HG03457 (cell line): Measurements from ENCODE around the gene ZBTB12.

Experiments
- ATAC-seq: cut with Tn5 transposase; IDR thresholded peaks from one replicate; pipeline ENCODE4 v1.9.1; 2021; ENCODE audit warnings: moderate number of reproducible peaks; ENCODE audit not compliant: unreplicated experiment

Gene ZBTB12

DNA sequence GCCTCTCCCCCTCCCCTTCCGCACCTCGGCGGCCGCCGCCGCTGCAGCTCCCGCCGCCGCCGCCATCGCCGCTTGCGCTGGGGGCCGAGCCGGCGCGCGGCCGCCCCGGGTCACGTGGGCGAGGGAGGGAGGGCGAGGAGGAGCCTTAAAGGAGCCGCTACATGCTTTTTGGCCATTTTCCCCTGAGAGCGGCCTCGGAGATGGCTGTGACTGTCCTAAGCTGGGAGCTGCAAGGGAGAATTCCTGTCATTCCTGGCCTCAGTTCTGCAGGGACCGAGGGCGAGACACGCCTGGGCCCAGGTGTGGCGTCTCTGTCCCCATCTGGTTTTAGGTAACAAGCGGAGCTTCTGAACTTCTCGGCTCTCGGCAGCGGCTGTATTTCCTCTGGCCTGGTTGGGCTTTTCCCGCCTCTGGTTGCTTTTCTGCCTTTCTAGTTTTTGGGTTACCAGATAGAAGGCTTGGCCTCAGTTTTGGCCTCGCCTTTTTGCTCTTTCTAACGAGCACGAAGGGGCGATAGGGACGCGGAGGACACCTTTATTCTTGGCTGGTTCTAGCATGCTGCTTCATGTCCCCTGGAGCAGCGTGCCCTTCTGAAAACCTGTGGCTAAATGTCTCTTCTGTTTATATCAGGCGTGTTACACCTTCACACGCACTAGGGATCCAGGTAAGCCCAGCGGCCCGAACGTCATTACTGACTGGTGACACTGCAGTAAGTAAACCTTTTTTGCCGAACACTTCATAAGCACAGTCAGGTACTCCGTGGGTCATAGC lies 4.1 kb downstream of the ZBTB12 start, which contains the start of gene EHMT2:
Gene EHMT2 (minus strand): TSS at position 87 of the 771 bp plus-strand sequence. CDS start 21 bp downstream, at position 66.
- no peak for ATAC-seq

DNA sequence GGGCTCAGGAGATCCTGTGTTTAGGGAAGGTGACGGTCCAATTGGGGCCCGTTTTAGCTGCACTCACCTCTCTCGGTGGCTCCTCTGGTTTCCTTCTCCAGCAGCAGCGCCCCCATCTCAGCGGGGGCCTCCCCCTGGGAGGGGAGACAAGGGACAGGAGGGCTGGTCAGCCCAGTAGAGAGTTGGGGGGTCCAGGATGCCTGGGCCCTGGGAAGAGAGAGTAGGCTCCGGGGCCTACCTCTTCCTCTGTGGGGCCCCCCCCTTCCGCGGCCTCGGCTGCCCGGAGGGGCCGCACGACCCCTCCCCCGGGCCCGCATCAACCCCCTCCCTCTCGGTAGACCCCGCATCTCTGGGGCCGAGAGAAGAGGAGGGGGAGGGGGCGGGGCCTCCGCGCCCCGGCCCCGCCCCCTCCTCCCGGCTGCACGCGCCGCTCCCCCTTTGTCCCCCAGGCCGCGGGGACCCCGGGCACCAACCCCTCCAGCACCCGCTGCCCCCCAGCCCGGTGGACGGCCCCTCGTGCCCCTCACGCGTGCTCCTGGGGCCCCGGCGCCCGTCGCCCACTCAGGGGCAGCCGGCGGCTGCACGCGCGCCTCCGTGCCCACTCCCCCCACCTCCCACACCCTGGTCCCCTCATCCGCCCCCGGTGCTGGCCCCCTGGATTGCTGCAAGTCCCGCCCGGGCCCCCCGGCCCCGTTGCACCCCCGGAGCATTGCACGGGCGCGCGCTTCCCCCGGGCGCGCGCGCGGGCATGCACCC lies 4.9 kb downstream of the ZBTB12 start:
- no peak for ATAC-seq

DNA sequence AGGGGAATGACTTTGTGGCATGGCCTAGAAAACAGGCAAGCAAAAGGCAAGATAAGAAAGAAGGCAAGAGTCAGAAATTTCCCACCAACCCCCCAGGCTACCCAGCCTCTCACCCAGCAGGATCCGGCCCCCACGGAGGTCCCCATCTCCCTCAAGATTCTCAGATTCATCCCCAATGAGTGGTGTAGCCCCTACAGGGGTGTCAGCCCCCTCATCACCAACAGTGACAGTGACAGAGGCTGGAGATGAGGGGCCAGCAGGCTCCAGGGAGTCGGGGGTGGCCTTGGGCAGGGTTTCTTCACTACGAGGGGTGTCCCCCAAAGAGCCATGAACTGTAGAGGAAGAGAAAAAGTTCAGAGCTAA lies 5.4 kb downstream of the ZBTB12 start:
- no peak for ATAC-seq

DNA sequence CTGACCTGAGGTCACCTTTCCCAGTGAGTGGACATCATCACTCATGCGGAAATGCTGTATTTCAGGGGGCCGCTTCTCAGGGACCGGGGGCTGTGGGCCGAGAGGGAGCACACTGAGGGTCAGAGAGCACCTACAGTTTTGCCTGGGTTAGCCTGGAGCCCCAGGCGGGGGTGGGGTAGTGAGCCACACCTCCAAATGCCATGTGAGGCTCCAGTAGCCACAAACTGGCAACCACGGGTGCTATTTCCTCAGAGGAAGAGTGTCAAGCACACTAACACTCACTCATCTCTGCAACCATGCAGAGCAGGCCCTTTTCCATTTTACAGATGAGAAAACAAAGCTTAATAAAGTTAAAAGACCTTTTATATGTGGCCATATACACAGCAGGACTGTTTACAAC lies 9.1 kb downstream of the ZBTB12 start:
- no peak for ATAC-seq

DNA sequence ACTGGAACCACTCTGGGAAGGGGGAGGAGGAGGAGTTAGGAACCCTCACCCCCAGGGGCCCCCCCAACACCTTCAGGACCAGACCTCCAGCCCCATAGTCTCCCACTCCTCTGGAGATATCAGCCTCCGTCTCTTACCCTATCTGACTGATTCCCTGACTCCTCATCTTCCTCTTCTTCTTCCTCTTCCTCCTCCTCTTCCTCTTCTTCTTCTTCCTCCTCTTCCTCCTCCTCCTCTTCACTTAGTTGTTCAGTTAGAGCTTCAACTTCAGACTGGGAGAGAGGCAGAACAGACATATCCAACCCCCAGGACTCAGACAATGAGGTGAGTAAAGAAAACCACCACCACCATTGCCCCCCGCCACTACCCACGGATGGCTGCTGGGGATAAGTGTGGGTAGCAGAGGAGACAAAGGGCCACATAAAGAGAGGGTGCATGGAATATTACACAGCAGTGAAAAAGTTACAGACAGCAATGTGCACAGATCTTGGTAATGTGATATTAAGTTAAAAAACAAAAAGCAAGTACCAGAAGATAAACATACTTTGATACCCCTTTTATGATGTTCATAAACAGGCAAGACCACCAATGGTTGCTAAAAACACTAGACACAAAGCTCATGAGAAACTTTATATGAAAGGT lies 12.4 kb downstream of the ZBTB12 start:
- ATAC-seq, result no peak

DNA sequence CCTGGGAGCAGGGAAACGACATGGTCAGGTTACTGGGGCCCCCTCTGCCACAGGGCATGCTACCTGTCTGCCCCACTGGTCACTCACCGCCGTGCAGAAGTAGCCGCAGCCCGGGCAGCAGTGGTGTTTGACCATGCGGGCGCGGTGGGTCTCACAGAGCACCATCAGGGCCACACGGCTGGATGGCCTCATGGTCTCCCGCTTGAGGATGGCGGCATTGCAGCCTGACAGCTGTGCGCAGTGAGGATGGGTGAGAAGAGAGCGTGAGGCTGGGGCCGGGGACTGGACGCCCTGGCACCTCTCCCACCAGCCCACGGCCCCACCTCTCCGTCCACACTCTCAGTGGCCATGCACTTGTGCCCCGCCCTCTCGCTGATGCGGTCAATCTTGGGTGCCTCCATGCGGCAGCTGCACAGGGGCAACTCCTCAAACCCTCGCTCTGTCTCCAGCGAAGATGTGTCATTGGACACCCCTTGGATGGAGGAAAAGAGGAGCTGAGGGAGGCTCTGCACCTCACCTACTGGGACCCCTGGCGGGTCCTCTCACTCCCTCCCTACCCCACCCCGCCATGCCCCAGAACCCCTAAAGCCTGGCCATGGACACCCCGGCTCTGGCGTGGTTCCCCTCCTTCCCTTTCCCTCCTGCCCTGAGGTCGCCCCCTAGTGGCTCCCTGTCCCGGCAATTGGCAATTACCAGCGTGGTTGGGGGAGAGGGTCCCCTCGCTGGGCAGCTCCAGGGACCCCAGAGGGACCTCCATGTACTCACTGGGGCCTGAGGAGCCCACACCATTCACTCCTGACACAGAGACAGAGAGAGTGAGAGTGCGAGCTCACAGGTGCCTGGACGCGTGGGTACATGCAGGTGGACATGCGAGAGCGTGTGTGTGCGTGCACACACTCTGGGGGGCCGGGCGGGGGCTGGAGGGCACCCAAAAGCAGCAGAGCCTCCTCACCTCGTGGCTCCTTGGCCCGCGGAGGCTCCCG lies 13.3 kb downstream of the ZBTB12 start:
- no peak for ATAC-seq

DNA sequence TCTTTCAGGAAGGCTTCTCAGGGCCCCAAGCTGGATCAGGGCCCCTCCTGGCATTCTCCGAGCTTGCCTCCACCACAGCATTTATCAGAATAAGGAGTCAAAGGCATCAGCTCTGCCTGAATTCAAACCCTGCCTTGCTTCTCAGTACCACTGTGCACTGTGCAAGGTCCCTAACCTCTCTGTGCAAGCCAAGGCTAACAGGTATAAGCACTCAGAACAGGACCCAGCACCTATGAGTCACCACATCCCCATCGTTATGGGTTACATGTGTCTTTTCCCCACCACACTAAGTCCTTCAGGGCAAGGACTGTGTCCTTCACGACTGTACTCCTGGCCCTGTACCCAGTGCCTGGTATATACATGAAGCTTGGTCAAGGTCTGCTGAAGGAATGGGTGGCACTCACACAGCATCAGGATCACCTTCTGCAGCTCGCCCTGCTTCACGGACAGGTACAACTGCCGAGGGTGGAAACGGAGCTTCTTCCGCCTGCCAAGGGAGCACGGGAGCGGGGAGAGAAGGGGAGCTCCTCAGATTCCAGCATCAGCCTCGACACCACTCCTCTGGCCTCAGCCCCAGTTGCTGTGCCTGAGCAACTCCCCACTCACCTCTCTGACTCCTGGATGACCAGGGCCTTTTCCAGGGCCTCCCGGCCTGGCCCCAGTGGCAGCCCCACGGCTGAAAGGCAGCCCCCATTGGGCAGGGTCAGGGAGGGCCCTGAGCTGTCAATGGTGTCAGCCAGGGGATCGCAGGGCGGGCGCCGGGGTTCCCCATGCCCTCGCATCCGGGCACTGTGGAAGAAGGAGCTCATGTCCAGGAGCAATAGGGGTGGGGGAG lies 14.5 kb downstream of the ZBTB12 start:
- no peak for ATAC-seq

DNA sequence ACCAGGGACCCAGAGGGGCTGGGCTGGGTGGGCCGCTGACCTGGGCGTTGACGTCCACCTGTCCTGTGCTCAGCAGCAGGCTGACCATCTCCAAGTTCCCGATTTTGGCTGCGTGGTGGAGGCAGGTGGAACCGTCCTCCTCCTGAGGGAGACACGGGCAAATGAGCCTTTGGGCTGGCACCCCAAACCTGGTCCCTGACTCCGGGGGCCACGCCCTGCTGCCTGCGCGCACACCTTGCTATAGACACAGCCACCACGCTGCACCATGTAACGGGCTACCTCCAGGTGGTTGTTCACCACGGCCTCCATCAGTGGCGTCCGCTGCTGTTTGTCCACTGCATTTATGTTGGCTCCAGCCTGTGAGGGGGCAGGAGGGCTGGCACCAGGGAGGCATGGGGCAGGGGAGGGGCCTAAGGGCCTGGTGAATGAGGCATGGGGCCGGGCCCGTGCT lies 15.3 kb downstream of the ZBTB12 start:
- no peak for ATAC-seq

DNA sequence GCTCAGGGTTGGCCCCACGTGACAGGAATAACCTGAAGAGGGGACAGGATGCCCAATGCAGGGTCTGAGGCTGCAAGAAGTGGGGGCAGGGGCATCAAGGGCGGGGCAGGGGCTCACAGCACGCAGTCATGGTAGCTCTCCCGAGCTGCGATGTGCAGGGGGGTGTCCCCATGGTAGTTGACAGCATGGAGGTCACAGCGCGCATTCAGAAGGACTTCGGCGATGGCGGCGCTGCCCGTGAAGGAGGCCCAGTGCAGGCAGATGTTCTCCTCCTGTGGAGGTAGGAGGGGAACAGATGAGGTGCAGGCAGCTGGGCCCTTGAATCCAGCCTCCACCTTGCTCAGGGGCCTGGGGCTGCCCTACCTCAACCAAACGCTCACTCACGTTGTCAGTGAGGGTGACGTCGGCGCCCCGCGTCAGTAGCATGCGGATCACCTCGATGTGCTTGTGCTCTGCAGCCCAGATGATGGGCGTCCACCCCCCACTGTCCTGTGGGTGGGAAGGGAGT lies 17.3 kb downstream of the ZBTB12 start:
- ATAC-seq, result no peak

DNA sequence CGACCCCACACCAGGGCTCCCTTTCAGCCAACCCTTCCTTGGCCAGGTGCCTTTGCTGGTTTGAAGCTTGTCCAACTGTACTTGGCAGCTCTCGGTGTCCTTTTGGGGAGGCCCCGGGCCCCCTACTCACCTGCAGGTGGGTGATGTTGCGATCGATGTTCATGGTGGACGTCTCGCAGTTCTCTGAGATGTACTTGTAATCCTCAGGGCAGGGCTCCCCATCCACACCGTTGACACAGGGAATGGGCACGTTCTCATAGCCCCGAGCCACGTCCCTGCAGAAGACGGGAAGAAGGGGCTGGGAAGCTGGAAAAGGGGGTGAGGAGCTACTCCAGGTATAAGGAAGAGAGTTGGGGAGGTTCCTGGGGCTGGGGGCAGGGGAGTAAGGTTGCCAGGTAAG lies 18.2 kb downstream of the ZBTB12 start:
- ATAC-seq, result no peak

DNA sequence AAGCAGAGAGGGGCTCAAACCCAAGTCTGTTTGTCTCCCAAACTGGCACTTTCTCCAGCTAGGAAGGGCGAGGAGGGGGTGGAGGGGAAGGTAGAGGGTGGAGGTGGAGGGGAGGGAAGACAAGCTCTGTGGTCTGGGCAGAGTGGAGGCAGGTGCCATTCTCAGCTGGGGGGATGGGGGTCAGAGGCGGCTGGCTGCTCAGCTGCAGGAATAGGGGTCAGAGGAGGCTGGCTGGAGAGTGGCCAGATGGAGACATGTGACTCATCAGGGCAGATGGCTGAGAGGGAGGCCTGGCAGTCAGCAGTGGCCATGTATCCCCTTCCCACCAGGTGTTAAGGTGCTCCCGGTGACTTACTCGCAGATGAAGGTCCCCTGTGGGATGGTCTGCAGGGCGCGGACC lies 19.5 kb downstream of the ZBTB12 start:
- ATAC-seq, result no peak

DNA sequence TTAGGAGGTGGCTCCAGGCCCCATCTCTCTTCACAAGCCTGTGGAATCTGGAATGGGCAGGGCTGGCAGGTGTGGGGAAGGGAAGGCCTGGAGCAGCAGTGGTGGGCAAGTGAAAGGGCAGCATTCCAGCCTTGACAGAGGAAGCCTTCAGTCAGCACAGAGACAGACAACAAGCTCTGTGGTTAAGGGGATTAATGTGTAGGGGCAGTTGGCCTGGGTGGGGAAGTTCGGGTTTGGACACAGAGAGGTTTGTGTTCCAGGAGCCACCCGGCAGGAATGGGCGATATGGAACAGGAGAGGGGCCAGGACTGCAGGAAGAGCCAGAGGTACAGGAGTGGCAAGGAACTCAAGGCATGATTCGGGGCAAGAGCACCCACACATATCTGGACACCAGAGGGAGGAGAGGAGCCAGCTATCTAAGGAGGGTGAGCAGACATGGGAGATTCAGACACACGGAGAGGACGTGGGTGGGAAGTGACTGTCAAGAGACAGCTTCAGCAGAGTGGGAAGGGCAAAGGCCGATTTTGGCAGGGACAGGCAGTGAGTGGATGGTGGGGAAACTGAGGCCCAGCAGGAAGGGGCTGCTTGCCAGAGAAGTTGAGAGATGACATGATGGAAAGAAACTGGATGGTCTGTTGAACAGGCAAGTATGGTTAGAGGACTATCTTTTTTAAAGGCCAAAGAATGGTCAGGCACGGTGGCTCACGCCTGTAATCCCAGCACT lies 20.6 kb downstream of the ZBTB12 start:
- no peak for ATAC-seq

DNA sequence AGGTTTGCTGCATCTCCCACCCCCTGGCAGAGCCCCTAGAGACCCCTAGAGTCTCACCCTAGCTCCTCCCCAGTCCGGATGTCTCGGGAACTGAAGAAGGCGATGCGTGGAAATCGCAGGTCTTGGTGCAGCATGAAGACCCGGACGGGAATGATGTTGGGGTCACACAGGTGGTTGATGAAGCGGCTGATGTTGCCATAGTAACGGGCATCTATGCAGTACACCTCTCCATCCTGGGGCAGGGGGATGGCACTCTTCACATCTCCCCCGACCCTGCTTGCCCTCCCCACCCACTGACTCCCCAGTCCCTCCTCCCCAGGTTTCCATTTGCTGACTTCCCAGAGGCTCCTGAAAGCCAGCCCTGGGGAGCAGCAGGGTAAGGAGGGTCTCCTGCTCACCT lies 21.3 kb downstream of the ZBTB12 start:
- ATAC-seq, result no peak

DNA sequence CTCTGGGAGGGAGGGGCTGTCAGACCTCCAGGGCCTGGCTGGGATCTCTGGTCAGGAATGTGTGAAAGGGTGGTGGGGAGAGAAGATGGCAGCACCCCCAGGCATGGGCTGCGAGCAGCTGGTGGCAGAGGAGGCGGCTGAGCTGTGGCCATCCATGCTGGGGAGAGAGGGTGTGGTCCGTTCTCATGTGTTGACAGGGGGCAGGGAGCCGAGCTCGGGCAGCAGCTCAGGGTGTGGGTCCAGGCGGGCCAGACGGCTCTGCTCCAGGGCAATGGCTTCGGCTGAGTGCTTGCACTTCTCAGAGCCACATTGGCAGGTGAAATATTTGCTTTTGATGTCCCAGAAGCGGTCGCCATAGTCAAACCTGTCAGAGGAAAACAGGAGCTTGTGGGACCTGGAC lies 22.0 kb downstream of the ZBTB12 start:
- ATAC-seq, result no peak

DNA sequence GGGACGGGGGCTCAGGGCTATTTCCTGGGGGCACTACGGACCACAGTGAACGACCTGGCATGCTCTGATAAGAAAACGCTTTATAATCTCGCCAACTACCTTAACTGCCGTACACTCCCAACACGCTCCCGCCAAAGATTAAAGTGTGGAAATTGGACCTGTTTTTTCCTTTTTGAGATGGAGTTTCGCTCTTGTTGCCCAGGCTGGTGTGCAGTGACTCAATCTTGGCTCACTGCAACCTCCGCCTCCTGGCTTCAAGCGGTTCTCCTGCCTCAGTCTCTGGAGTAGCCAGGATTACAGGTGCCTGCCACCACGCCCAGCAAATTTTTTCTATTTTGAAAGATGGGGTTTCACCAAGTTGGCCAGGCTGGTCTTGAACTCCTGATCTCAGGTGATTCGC lies 22.7 kb downstream of the ZBTB12 start:
- no peak for ATAC-seq

DNA sequence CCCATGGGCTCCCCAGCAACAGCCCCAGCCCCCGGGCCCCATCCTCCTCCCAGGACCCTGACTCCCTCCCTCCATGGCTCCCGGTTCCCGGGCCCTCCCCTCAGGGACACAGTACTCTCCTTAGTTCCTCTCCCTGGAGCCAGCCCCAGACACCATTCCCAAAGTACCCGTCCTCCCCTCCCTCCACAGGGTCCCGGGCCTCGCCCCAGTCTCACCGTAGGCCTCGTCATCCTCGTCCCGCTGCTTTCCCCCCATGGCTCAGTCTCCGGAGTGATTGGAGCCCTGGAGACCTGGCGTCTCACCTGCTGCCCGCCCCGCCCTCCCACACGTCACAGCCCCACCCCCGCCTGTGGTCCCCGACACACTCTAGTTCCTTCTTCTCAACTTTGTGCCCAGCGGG lies 23.2 kb downstream of the ZBTB12 start, which contains the start of gene SLC44A4:
Gene SLC44A4 (minus strand): TSS at position 272 of the 400 bp plus-strand sequence. CDS start 17 bp downstream, at position 255.
- no peak for ATAC-seq

DNA sequence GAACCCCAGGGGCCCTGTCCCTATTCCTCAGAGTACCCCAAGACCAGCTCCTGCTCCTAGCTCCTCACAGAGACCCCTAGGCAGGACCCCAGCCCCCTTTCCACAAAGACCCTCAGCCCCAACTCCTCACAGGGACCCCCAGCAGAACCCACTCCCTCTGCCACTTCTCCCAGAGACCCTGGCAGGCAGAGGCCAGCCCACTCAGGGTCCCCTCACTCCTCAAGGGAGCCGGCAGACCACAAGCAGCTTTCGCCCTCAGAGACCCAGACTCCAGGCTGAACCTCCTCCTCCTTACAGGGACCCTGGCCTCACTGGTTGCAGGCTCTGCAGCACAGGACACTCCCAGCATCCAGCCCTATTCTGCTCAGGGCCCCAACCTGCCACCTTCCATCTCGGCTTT lies 23.7 kb downstream of the ZBTB12 start:
- ATAC-seq, result no peak

DNA sequence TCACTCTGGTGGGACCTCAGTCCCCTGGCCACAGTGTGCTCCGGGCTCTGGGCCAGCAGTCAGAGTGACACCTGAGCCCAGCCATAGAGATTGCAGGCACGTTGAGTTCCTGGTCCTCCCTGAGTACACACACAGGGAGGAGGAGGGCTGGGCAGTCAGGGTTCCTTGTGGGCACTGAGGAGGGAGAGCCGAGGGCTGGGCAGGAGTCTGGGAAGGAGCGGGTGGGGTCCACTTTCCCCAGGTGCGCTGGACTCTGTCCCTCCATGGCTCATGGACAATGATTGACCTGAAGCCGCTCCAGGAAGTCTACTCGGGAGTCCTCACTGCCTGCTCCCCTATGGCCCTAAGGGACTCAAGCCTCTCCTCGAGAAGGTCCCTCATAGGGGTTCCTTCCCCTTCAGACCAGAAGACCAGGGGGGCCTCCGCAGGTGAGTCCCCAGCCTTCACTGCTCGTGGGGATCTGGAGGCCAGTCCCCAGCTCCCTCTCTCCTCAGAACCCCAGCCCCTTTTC lies 24.2 kb downstream of the ZBTB12 start:
- no peak for ATAC-seq
